Measurements from ENCODE around the gene CACNA2D2. TPM values are rescaled to one million over a fixed set of nuclear protein-coding genes. Genes with fewer than 3 reads are reported as not detected.

CACNA2D2 gene
- total and polyA plus RNA-seq, 4 donors = 0.10 to 0.19 (median 0.15) TPM

- TF ChIP-seq CTCF (IDR thresholded peaks at IDR 0.05; ENCODE audit: low read depth, low read length, missing input control) = no peak
- TF ChIP-seq EGR1 (IDR thresholded peaks at IDR 0.05; ENCODE audit: low read depth in 2 of 2) = no peak
Observed at GRCh38 chr3:50406487-50406886, 96.9 kb downstream of the CACNA2D2 start (continued).

- WGBS = 28% methylated on average over 8 of the region's 8 CpGs
- Histone ChIP-seq H3K27ac (ENCODE audit: low read depth in 1 of 2, low read length in 2 of 2) (no peak overlapping the region), H3K9me3 (ENCODE audit: control insufficient read depth in 4 of 4, low read length in 3 of 4) (no peaks in the 10 kb centered on the region), H3K9ac (ENCODE audit: low read depth in 1 of 2, low read length in 2 of 2) (no peak overlapping the region), H3K36me3 (ENCODE audit: control insufficient read depth in 4 of 4, insufficient read depth in 3 of 4, low read depth in 1 of 4, low read length in 3 of 4) (no peaks in the 10 kb centered on the region), H3K4me1 (ENCODE audit: control insufficient read depth in 4 of 4, insufficient read depth in 4 of 4, low read length in 3 of 4) (no peaks in the 10 kb centered on the region), H3K4me3 (ENCODE audit: low read depth in 1 of 3, low read length in 3 of 3) (no peak overlapping the region), H3K27me3 (ENCODE audit: control insufficient read depth in 4 of 4, insufficient read depth in 4 of 4, low read length in 3 of 4) (no peaks in the 10 kb centered on the region)
- DNase-seq (ENCODE audit: low spot score) = peak; percentile 50
- TF ChIP-seq RXRA (IDR thresholded peaks at IDR 0.05) (no peak), REST (IDR thresholded peaks at IDR 0.05) (peak; percentile 98)
Observed at GRCh38 chr3:50405249-50405648, 98.2 kb downstream of the CACNA2D2 start.

- no peak overlapping the region for H3K27ac ChIP-seq (ENCODE audit: low read depth in 1 of 2, low read length in 2 of 2)
- TF ChIP-seq NR2F2 (IDR thresholded peaks at IDR 0.05) = no peak
- TF ChIP-seq SP1 (IDR thresholded peaks at IDR 0.05) = no peak
- no peak for TF ChIP-seq TAF1 (conservative IDR thresholded peaks at IDR 0.05)
- TF ChIP-seq FOXA2 (IDR thresholded peaks at IDR 0.05) = no peak
- no peak for TF ChIP-seq FOXA1 (IDR thresholded peaks at IDR 0.05)
- no peak for TF ChIP-seq MAX (IDR thresholded peaks at IDR 0.05)
- TF ChIP-seq HNF4G (IDR thresholded peaks at IDR 0.05) = no peak
- TF ChIP-seq RXRA (IDR thresholded peaks at IDR 0.05) = no peak
- H3K9ac ChIP-seq (ENCODE audit: low read depth in 1 of 2, low read length in 2 of 2) = no peak overlapping the region
- H3K4me1 ChIP-seq (ENCODE audit: control insufficient read depth in 4 of 4, insufficient read depth in 4 of 4, low read length in 3 of 4) = no peaks in the 10 kb centered on the region
- no peaks in the 10 kb centered on the region for H3K27me3 ChIP-seq (ENCODE audit: control insufficient read depth in 4 of 4, insufficient read depth in 4 of 4, low read length in 3 of 4)
- H3K36me3 ChIP-seq (ENCODE audit: control insufficient read depth in 4 of 4, insufficient read depth in 3 of 4, low read depth in 1 of 4, low read length in 3 of 4) = no peaks in the 10 kb centered on the region
- 29% methylated on average over 5 of the region's 5 CpGs for WGBS
- no peak for DNase-seq (ENCODE audit: low spot score)
- H3K4me3 ChIP-seq (ENCODE audit: low read depth in 1 of 3, low read length in 3 of 3) = no peak overlapping the region
- no peaks in the 10 kb centered on the region for H3K9me3 ChIP-seq (ENCODE audit: control insufficient read depth in 4 of 4, low read length in 3 of 4)
Observed at GRCh38 chr3:50401978-50402595, 101.3 kb downstream of the CACNA2D2 start.

GRCh38 chr3:50396502-50396901 is 106.9 kb downstream of the CACNA2D2 start:
- no peak for TF ChIP-seq RAD21 (IDR thresholded peaks at IDR 0.05)
- TF ChIP-seq EGR1 (IDR thresholded peaks at IDR 0.05; ENCODE audit: low read depth in 2 of 2) = no peak
- no peaks in the 10 kb centered on the region for H3K9me3 ChIP-seq (ENCODE audit: control insufficient read depth in 4 of 4, low read length in 3 of 4)
- no peak overlapping the region for H3K9ac ChIP-seq (ENCODE audit: low read depth in 1 of 2, low read length in 2 of 2)
- DNase-seq (ENCODE audit: low spot score) = no peak
- 92% methylated on average over 10 of the region's 10 CpGs for WGBS
- no peaks in the 10 kb centered on the region for H3K36me3 ChIP-seq (ENCODE audit: control insufficient read depth in 4 of 4, insufficient read depth in 3 of 4, low read depth in 1 of 4, low read length in 3 of 4)
- H3K27ac ChIP-seq (ENCODE audit: low read depth in 1 of 2, low read length in 2 of 2) = no peak overlapping the region
- no peaks in the 10 kb centered on the region for H3K4me1 ChIP-seq (ENCODE audit: control insufficient read depth in 4 of 4, insufficient read depth in 4 of 4, low read length in 3 of 4)
- H3K27me3 ChIP-seq (ENCODE audit: control insufficient read depth in 4 of 4, insufficient read depth in 4 of 4, low read length in 3 of 4) = no peaks in the 10 kb centered on the region
- no peak overlapping the region for H3K4me3 ChIP-seq (ENCODE audit: low read depth in 1 of 3, low read length in 3 of 3)

Measured in liver (tissue), 9 donors.